Neuronal stem cell (in vitro differentiated cells): Measurements from ENCODE around the gene RREB1.

Experiments used
- DNase-seq: peaks from one replicate; pipeline ENCODE4 v3.0.0-alpha.2; 2013; ENCODE audit warnings: low spot score
- H2AFZ ChIP-seq: one replicate; pipeline ENCODE4 v1.6.1; 2013; ENCODE audit warnings: mild to moderate bottlenecking, low read length, inconsistent platforms
- H2AK5ac ChIP-seq: 2 replicates; pipeline ENCODE4 v1.6.1; 2013; ENCODE audit warnings: low read depth, mild to moderate bottlenecking, inconsistent platforms, low read length, moderate library complexity, mixed read lengths
- H2BK120ac ChIP-seq: 2 replicates; pipeline ENCODE4 v1.6.1; 2013; ENCODE audit warnings: low read depth, mild to moderate bottlenecking, inconsistent platforms, low read length, moderate library complexity, mixed read lengths
- H2BK12ac ChIP-seq: one replicate; pipeline ENCODE4 v1.6.1; 2013; ENCODE audit warnings: low read length, inconsistent platforms
- H2BK15ac ChIP-seq: 2 replicates; pipeline ENCODE4 v1.6.1; 2013; ENCODE audit warnings: mild to moderate bottlenecking, low read length, inconsistent platforms, mixed read lengths
- H2BK5ac ChIP-seq: one replicate; pipeline ENCODE4 v1.6.1; 2013; ENCODE audit warnings: inconsistent platforms, mild to moderate bottlenecking, low read length, moderate library complexity
- H3K14ac ChIP-seq: one replicate; pipeline ENCODE4 v1.6.1; 2013; ENCODE audit warnings: low read length, inconsistent platforms
- H3K18ac ChIP-seq: 2 replicates; pipeline ENCODE4 v1.6.1; 2013; ENCODE audit warnings: low read length, inconsistent platforms
- H3K23ac ChIP-seq: 2 replicates; pipeline ENCODE4 v1.6.1; 2013; ENCODE audit warnings: low read depth, mild to moderate bottlenecking, mixed read lengths, low read length, inconsistent platforms; ENCODE audit not compliant: poor library complexity
- H3K27ac ChIP-seq: replicated peaks from 3 replicates; pipeline ENCODE4 v1.5.1; 2013; ENCODE audit warnings: low read length, inconsistent platforms
- H3K27me3 ChIP-seq, 3 experiments: 2 replicates each; pipeline ENCODE4 v1.6.1; 2013; ENCODE audit warnings: low read length in 3 of 3, mild to moderate bottlenecking in 2 of 3, inconsistent platforms in 1 of 3, low read depth in 1 of 3, mixed read lengths in 1 of 3, moderate library complexity in 1 of 3; ENCODE audit not compliant: control insufficient read depth in 3 of 3, insufficient read depth in 3 of 3
- H3K36me3 ChIP-seq, 2 donors: replicated peaks in 1 of 2; 2 replicates each; pipeline ENCODE4 v1.6.1; 2013; ENCODE audit warnings: low read length in 2 of 2; ENCODE audit not compliant: control insufficient read depth in 2 of 2, insufficient read depth in 2 of 2
- H3K4ac ChIP-seq: 2 replicates; pipeline ENCODE4 v1.6.1; 2013; ENCODE audit warnings: inconsistent platforms, mild to moderate bottlenecking, low read length, moderate library complexity
- H3K4me1 ChIP-seq, 2 donors: 1 replicate in 1 of 2; 2 replicates in 1 of 2; pipeline ENCODE4 v1.6.1; 2013; ENCODE audit warnings: low read length in 2 of 2, low read depth in 1 of 2; ENCODE audit not compliant: control insufficient read depth in 2 of 2, insufficient read depth in 1 of 2
- H3K4me2 ChIP-seq: one replicate; pipeline ENCODE4 v1.6.1; 2013; ENCODE audit warnings: mild to moderate bottlenecking, low read length, inconsistent platforms; ENCODE audit not compliant: insufficient read depth, poor library complexity, severe bottlenecking
- H3K4me3 ChIP-seq, 2 donors: 2 replicates each; pipeline ENCODE4 v1.5.1; 2013; ENCODE audit warnings: low read length in 2 of 2, mild to moderate bottlenecking in 2 of 2, inconsistent platforms in 1 of 2, moderate library complexity in 1 of 2
- H3K79me1 ChIP-seq: one replicate; pipeline ENCODE4 v1.6.1; 2013; ENCODE audit warnings: low read depth, mild to moderate bottlenecking, inconsistent platforms, low read length, moderate library complexity
- H3K9ac ChIP-seq: one replicate; pipeline ENCODE4 v1.6.1; 2013; ENCODE audit warnings: mild to moderate bottlenecking, low read depth, low read length, inconsistent platforms; ENCODE audit not compliant: poor library complexity
- H3K9me3 ChIP-seq, 2 donors: replicated peaks in 1 of 2; 2 replicates each; pipeline versions ENCODE3 to v1.6.1; 2013; ENCODE audit warnings: low read length in 2 of 2, mild to moderate bottlenecking in 2 of 2, inconsistent platforms in 1 of 2, low read depth in 1 of 2, mixed read lengths in 1 of 2, moderate library complexity in 1 of 2; ENCODE audit not compliant: control insufficient read depth in 2 of 2, insufficient read depth in 1 of 2
- H4K8ac ChIP-seq: one replicate; pipeline ENCODE4 v1.6.1; 2013; ENCODE audit warnings: low read depth, mild to moderate bottlenecking, inconsistent platforms, low read length, moderate library complexity
- H4K91ac ChIP-seq: one replicate; pipeline ENCODE4 v1.6.1; 2013; ENCODE audit warnings: low read length, low read depth, mild to moderate bottlenecking, inconsistent platforms; ENCODE audit not compliant: poor library complexity
- WGBS, 2 donors: extraction: QIAGEN DNeasy Blood & Tissue Kit; methylation state at CpG; one replicate each; pipeline ENCODE4 v1.1.7; 2013; ENCODE audit warnings: missing lambda C conversion rate in 2 of 2, mixed read lengths in 1 of 2; ENCODE audit not compliant: insufficient read length in 2 of 2, insufficient replicate concordance in 1 of 2; ENCODE audit errors: extremely low coverage in 2 of 2; 5-methylcytosine and 5-hydroxymethylcytosine counted together

The RREB1 gene

DNA sequence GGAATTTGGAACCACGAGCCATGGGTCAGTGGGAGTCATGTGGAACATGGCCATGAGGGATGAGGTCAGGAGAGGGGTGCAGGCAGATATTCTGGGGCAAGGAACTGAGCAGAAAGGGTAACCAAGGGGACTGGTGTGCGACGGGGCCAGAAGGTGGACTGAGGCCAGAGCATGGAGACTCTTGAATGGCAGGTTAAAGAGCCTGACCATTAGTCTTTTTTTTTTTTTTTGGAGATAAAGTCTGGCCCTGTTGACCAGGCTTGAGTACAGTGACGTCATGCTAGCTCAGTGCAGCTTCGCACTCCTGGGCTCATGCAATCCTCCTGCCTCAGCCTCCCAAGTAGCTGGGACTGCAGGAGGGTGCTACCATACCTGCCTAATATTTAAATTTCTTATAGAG, 64.0 kb downstream of the RREB1 start:
- Histone ChIP-seq H2BK120ac (no peak overlapping the region), H2AK5ac (no peak overlapping the region), H4K8ac (no peak overlapping the region), H3K4me3 (no peak overlapping the region), H2BK15ac (no peak overlapping the region), H3K4me1 (peaks cover 2 to 5% of the 10 kb centered on the region in 2 donors), H4K91ac (no peak overlapping the region), H3K4ac (no peak overlapping the region), H3K27ac (no peak overlapping the region), H3K9ac (no peak overlapping the region), H3K9me3 (no peaks in the 10 kb centered on the region), H3K23ac (peak overlapping the region; percentile 8), H2BK5ac (no peak overlapping the region), H3K14ac (no peak overlapping the region), H2AFZ (no peak overlapping the region), H2BK12ac (no peak overlapping the region), H3K36me3 (peaks cover 0 to 2% of the 10 kb centered on the region in 2 donors), H3K18ac (no peak overlapping the region), H3K27me3 (no peaks in the 10 kb centered on the region), H3K4me2 (no peak overlapping the region), H3K79me1 (no peaks in the 10 kb centered on the region)
- no CpG with 5 or more reads among the region's 5 CpGs for WGBS, 2 donors
- DNase-seq, result no peak

- no peaks in the 10 kb centered on the region for H3K79me1 ChIP-seq
- peaks cover 2 to 5% of the 10 kb centered on the region in 2 donors for H3K4me1 ChIP-seq
- no peak overlapping the region for H3K27ac ChIP-seq
- WGBS, 2 donors, result no CpG with 5 or more reads among the region's 7 CpGs
- no peak overlapping the region for H3K4me2 ChIP-seq
- H2BK5ac ChIP-seq, result no peak overlapping the region
- no peak overlapping the region for H2BK15ac ChIP-seq
- DNase-seq, result no peak
- H3K18ac ChIP-seq, result no peak overlapping the region
- H3K9ac ChIP-seq, result no peak overlapping the region
- no peak overlapping the region for H3K23ac ChIP-seq
- no peaks in the 10 kb centered on the region for H3K27me3 ChIP-seq
- H4K8ac ChIP-seq, result no peak overlapping the region
- no peak overlapping the region for H2BK12ac ChIP-seq
- no peak overlapping the region for H4K91ac ChIP-seq
- H2AFZ ChIP-seq, result no peak overlapping the region
- H3K4ac ChIP-seq, result no peak overlapping the region
- H2BK120ac ChIP-seq, result no peak overlapping the region
- peaks cover 0 to 3% of the 10 kb centered on the region in 2 donors for H3K36me3 ChIP-seq
- H3K14ac ChIP-seq, result no peak overlapping the region
- no peak overlapping the region for H3K4me3 ChIP-seq
- no peaks in the 10 kb centered on the region for H3K9me3 ChIP-seq
- H2AK5ac ChIP-seq, result no peak overlapping the region
Observed at GRCh38 chr6:7172649-7173048, 64.9 kb downstream of the RREB1 start.

GRCh38 chr6:7173843-7174503, 66.2 kb downstream of the RREB1 start:
- Histone ChIP-seq H3K9me3 (no peaks in the 10 kb centered on the region), H4K8ac (no peak overlapping the region), H3K23ac (no peak overlapping the region), H3K27me3 (no peaks in the 10 kb centered on the region), H3K27ac (no peak overlapping the region), H3K36me3 (peaks cover 0 to 11% of the 10 kb centered on the region in 2 donors), H3K4ac (no peak overlapping the region), H2BK15ac (no peak overlapping the region), H3K4me2 (no peak overlapping the region), H2AK5ac (no peak overlapping the region), H2BK12ac (no peak overlapping the region), H3K79me1 (no peaks in the 10 kb centered on the region), H2BK5ac (no peak overlapping the region), H3K9ac (no peak overlapping the region), H3K18ac (no peak overlapping the region), H2BK120ac (no peak overlapping the region), H2AFZ (no peak overlapping the region), H3K4me3 (no peak overlapping the region), H4K91ac (no peak overlapping the region), H3K4me1 (peaks cover 2 to 5% of the 10 kb centered on the region in 2 donors), H3K14ac (no peak overlapping the region)
- DNase-seq, result no peak
- WGBS, 2 donors, result no CpG with 5 or more reads among the region's 9 CpGs

- no peak overlapping the region for H4K91ac ChIP-seq
- H2AK5ac ChIP-seq, result no peak overlapping the region
- H3K9me3 ChIP-seq, result no peaks in the 10 kb centered on the region
- H2BK5ac ChIP-seq, result no peak overlapping the region
- H3K27ac ChIP-seq, result no peak overlapping the region
- WGBS, 2 donors, result no CpG with 5 or more reads among the region's 5 CpGs
- peaks cover 0 to 25% of the 10 kb centered on the region in 2 donors for H3K36me3 ChIP-seq
- no peaks in the 10 kb centered on the region for H3K27me3 ChIP-seq
- no peak overlapping the region for H3K14ac ChIP-seq
- H3K18ac ChIP-seq, result no peak overlapping the region
- no peak overlapping the region for H2BK15ac ChIP-seq
- DNase-seq, result no peak
- H3K23ac ChIP-seq, result no peak overlapping the region
- no peak overlapping the region for H3K4me2 ChIP-seq
- no peak overlapping the region for H4K8ac ChIP-seq
- no peak overlapping the region for H2BK120ac ChIP-seq
- H3K4me1 ChIP-seq, result peaks cover 2 to 5% of the 10 kb centered on the region in 2 donors
- no peak overlapping the region for H3K4me3 ChIP-seq
- H2BK12ac ChIP-seq, result no peak overlapping the region
- H3K79me1 ChIP-seq, result no peaks in the 10 kb centered on the region
- H2AFZ ChIP-seq, result no peak overlapping the region
- H3K4ac ChIP-seq, result no peak overlapping the region
- H3K9ac ChIP-seq, result no peak overlapping the region
Observed at GRCh38 chr6:7175462-7175861, 67.7 kb downstream of the RREB1 start.
